Activated naive CD8-positive, alpha-beta T cell treated with anti-CD3 and anti-CD28 coated beads, Interleukin-2, amount 50 U/mL, for 24 hours (primary cell): ENCODE results near the gene RFX1.

Experiments
- ATAC-seq: fragments of 150-1000 bp; cut with Tn5 transposase; one replicate; pipeline ENCODE4 v1.10.0; 2021
- DNase-seq: peaks from one replicate; pipeline ENCODE4 v3.0.0; 2021
- H3K27ac Mint-ChIP-seq: one replicate; pipeline ENCODE4 v1.8.0; 2021; ENCODE audit warnings: mild to moderate bottlenecking, mixed read lengths
- H3K27me3 Mint-ChIP-seq: one replicate; pipeline ENCODE4 v1.8.0; 2021; ENCODE audit warnings: mixed read lengths
- H3K36me3 Mint-ChIP-seq: one replicate; pipeline ENCODE4 v1.8.0; 2021; ENCODE audit warnings: low read depth, mixed read lengths
- H3K4me1 Mint-ChIP-seq: one replicate; pipeline ENCODE4 v1.8.0; 2021; ENCODE audit warnings: mixed read lengths
- H3K4me3 Mint-ChIP-seq: one replicate; pipeline ENCODE4 v1.8.0; 2021; ENCODE audit warnings: mild to moderate bottlenecking, moderate library complexity, mixed read lengths
- H3K9me3 Mint-ChIP-seq: one replicate; pipeline ENCODE4 v1.8.0; 2021; ENCODE audit warnings: mixed read lengths

RFX1 gene

DNA sequence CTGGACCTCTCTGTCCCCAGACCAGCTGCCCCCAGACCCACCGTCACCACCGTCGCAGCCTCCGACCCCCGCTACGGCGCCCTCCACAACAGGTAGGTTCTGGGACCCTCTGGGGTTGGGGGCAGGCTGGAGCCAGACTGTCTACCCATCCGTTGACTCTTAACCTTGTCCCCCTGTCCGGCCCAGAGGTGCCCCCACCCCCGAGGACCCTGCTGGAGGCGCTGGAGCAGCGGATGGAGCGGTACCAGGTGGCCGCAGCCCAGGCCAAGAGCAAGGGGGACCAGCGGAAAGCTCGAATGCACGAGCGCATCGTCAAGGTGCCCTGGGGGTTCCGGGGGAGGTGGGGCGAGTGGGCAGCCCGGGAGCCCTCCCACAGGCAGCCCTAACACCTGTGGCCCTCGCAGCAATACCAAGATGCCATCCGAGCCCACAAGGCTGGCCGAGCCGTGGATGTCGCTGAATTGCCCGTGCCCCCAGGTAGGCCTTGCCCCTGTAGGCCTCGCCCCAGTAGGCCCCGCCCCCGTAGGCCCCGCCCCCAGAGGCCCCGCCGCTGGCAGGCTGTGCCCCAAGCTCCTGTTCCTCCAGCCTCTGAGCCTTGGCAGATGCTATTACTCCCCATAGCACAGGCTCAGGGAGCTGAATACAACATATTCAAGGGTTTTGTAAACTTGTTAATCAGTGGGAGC lies 87.3 kb downstream of the RFX1 start:
- H3K4me3 Mint-ChIP-seq, result no peak overlapping the region
- DNase-seq (no peak), ATAC-seq (no peak)
- peaks cover 5% of the 10 kb centered on the region for H3K9me3 Mint-ChIP-seq
- no peaks in the 10 kb centered on the region for H3K27me3 Mint-ChIP-seq
- no peaks in the 10 kb centered on the region for H3K4me1 Mint-ChIP-seq
- no peak overlapping the region for H3K27ac Mint-ChIP-seq
- H3K36me3 Mint-ChIP-seq, result peaks cover 34% of the 10 kb centered on the region

DNA sequence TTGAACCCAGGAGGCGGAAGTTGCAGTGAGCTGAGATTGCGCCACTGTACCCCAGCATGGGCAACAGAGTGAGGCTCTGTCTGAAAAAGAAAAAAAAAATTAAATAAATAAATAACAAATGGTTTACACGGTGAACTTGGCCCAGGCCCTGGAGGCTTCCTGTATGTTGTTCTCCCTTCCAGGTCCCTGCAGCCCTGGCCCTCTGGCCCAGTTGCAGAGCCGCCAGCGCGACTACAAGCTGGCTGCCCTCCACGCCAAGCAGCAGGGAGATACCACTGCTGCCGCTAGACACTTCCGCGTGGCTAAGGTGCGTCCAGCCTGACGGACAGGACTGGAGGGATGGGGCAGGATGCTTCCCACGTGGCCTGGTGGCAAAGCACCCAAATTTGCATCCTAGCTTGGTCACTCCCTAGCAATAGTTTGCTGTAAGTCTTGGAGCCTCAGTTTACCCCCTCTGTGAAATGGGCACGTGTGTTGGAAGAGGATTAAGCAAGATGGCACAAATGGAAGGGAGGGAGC lies 88.2 kb downstream of the RFX1 start:
- peaks cover 35% of the 10 kb centered on the region for H3K36me3 Mint-ChIP-seq
- no peaks in the 10 kb centered on the region for H3K27me3 Mint-ChIP-seq
- DNase-seq, result no peak

DNA sequence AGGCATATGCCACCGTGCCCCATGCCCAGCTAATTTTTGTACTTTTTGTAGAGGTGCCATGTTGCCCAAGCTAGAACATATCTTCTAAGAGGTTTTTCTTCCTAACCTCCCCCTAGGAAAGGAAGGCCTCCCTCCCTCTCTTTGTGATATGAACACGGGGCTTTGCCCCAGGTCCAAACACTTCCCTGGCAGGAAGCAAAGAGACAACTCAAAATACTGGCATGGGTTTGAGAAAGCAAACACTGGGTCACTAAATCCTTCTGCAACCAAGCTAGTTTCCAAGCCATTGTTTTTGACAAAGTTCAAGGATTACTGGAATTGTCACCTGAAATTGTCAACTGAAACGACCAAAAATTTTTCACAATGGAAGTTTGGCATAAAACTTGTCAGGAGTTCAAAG lies 91.3 kb downstream of the RFX1 start:
- H3K9me3 Mint-ChIP-seq, result no peaks in the 10 kb centered on the region
- peaks cover 19% of the 10 kb centered on the region for H3K36me3 Mint-ChIP-seq
- H3K4me3 Mint-ChIP-seq, result no peak overlapping the region
- no peaks in the 10 kb centered on the region for H3K4me1 Mint-ChIP-seq
- no peak overlapping the region for H3K27ac Mint-ChIP-seq
- no peaks in the 10 kb centered on the region for H3K27me3 Mint-ChIP-seq
- DNase-seq (no peak), ATAC-seq (no peak)

More for the DNA sequence above, 88.2 kb downstream of the RFX1 start:
- no peaks in the 10 kb centered on the region for H3K4me1 Mint-ChIP-seq
- no peak for ATAC-seq
- H3K4me3 Mint-ChIP-seq, result no peak overlapping the region
- H3K27ac Mint-ChIP-seq, result no peak overlapping the region
- peaks cover 5% of the 10 kb centered on the region for H3K9me3 Mint-ChIP-seq

DNA sequence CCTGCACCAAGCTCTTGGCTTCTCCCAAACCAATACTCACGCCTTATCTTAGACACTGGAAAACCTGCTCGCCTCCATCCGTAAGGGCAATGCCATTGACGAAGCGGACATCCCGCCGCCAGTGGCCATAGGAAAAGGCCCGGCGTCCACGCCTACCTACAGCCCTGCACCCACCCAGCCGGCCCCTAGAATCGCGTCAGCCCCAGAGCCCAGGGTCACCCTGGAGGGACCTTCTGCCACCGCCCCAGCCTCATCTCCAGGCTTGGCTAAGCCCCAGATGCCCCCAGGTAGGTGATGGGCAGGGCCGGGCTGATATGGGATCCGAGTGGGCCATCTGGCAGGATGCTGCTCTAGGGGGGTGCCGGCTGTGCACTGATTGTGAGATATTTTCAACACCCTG lies 92.8 kb downstream of the RFX1 start:
- H3K9me3 Mint-ChIP-seq, result no peaks in the 10 kb centered on the region
- H3K27ac Mint-ChIP-seq, result no peak overlapping the region
- no peak overlapping the region for H3K4me3 Mint-ChIP-seq
- no peaks in the 10 kb centered on the region for H3K27me3 Mint-ChIP-seq
- H3K36me3 Mint-ChIP-seq, result peaks cover 19% of the 10 kb centered on the region
- no peaks in the 10 kb centered on the region for H3K4me1 Mint-ChIP-seq
- DNase-seq (no peak), ATAC-seq (no peak)
